ENCODE measurements around the gene RIPOR2.
"Not testable (repeated sequence)": the region's sequence is repeated elsewhere in the genome, so short reads cannot be mapped to it uniquely, and the experiment has no call there.

Gene RIPOR2

GRCh38 chr6:24757611-24758010 lies 178.1 kb downstream of the RIPOR2 start:
- FAIRE-seq = no peak

- no peak for FAIRE-seq
Measured at GRCh38 chr6:24755279-24755678, 180.5 kb downstream of the RIPOR2 start.

GRCh38 chr6:24754378-24754777 lies 181.4 kb downstream of the RIPOR2 start:
- FAIRE-seq = not testable (repeated sequence)

Measured in colon (tissue), 2 donors.